Measurements from ENCODE around the gene LHX1. TPM values are rescaled to one million over a fixed set of nuclear protein-coding genes. Genes with fewer than 3 reads are reported as not detected.

LHX1 gene
- not detected for total RNA-seq

DNA sequence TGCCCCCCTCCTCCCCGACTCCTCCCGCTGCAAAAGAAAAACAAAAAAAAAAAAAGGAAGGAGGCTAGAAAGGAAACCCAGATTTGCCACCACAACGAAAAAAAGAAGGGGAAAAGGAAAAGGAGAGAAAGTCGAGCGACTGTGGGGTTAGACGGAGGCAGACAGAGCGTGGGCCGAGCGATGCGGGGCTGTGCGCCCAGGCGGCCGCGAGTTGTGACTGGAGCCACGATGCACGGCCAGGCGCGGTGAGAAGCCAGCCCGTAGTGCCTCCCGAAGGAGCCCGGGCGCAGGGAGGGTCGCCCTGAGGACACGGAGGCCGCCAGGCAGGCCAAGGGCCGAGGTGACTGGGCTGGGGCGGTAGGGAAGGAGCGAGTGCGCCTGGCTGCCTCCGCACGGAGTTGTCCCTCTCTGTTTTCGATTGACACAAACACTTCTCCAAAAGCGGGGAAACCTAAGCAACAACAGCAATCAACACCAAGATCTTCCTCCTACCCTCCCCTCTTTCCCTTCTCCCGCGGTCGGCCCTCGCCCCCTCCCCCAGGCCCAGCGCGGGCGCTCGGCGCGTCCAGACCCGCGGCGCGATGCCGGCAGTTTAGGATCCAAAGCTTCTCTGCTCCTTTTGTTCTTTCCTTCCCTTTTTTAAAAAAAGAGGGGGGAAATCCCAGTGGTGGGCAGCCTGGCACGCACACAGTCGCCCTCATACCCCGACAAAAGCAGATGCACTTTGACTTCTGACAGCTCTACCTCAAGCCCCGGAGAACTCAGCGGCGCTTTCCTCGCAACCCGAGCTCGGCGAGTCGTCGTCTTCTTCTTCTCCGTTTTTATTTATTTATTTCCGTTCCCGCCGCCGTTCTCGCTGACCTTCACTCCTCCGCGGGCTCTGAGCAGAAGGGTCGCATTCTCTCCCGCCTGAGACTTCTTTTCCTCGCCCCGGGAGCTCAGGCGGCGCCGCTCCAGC is at the start of gene LHX1:
TSS of gene LHX1 (plus strand) at position 475 of the 958 bp plus-strand sequence. CDS start 723 bp downstream, outside the sequence.
- DNase-seq, result no peak

DNA sequence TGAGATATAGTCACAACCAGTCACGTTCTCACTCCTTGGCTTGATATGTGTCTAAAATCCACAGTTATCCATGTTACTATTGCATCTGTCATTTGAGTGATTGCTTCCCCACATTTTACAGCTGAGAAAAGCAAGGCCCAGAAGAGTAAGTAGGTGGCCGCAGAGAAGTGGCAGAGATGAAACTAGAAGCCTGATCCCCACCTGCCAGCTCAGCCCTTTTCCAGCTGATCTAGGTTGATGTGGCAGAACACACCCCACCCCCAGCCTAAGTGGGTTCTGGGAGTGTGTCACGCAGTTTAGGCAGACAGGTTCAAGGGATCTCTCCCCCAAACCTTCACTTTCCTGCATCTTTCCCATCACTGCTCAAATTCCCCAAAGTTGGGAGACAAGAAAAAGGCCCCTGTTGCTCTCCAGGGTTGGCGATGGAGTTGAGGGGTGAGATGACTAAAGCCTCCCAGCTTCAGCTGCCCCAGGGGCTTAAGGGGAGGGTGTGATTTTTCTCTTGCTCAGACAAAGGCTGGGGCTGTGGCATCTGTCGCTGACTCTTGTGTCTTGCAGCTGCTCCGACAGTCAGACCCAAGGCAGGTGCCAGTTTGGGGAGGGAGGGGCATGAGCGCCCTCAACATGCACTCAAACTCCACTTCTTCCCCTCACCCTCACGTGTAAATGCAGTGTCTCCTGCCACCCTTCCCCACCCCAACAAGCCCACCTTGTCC is 48.9 kb upstream of the LHX1 start:
- DNase-seq, result no peak

DNA sequence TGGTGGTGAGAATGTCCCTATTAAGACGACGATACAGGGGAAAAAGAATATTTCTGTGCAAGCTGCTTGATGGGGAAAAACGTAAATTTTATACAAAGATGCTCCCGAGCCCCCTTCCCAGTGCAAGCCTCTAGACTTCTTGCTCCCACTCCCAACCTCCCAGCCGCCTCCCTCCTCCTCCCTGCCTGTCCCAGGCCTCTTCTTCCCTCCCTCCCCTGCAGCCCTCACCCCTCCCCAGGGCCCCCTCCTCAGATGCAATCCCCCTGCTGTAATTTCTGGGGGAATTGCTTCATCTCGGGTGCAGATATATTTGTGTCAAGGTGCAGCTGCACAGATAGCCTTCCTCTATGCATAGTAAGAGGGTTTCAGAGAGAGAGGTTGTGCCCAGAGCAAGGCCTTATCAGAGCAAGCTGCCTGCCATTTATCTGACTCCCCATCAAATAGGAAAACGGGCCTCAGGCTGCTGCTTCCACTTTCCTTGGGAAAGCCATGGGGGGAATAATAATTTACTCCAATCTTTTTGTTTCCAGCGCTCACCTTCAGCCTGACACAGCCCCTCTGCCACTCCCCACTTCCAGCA is 47.4 kb upstream of the LHX1 start:
- DNase-seq, result no peak

DNA sequence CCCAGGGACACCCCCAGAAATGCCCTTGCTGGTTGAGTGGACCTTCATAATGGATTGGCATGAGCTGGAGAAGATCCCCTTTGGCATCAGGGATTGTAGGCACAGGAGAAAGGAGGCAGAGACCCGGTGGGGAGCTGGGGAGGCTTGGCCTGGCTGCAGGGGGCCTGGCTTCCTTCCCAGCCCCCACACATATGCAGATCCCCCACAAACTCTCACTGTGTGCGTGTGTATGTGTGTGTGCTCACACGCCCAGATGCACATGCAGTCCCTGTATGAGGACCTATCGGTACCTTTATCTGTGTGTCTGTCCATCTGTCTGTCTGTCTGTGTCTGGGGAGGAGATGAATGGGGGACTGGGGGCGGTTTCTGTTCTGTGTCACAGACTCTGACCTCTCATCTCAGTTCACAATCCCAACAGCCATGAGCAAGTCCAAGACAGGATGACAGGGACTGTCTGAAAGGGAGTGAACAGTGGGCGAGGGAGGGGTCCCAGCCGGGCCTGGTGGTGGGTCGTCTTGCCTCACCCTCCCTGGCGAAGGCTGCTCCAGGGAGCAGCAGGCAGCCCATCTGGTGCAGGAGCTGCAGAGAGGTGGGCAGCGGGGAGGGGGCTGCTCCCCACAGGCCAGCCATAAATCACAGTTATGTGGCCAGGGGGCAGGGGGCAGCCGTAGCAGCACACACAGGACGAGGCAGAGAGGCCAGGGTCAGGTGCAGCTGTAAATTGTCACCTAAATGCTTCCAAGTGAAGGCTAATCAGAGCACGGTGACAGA is 46.7 kb upstream of the LHX1 start:
- no peak for DNase-seq

DNA sequence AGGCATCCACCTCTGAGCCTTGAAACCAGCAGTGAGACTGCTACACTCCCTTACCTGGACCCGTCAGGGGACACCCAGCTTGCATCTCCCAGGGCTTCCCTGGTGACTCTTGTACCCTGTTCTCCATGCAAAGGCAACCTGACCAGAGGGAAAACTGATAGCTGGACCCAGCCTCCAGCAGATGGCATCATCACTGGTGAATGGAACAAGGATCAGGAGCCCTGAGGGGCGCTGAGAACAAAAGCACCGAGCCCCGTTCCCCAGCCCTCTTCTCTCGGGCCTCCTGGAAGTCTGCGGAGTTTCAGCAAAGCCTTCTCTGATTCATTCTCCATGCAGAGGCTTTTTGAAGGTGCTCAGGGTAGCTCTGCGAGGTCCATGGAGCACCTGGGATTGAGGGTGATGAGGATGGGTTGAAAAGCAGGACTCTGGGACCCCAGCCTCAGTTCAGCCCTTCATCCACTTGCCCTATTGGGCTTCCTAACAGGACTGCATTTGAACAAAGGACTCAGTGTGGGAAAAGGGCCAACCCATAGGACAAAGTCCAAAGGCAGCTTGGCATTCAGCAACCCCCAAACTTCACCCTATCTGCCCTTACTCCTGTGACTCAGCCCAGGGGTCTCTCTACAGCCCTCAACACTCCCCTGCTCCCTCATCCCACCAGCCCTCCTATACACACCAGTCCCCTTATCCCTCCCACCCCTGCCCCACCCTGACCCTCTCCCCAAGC is 45.0 kb upstream of the LHX1 start:
- no peak for DNase-seq

DNA sequence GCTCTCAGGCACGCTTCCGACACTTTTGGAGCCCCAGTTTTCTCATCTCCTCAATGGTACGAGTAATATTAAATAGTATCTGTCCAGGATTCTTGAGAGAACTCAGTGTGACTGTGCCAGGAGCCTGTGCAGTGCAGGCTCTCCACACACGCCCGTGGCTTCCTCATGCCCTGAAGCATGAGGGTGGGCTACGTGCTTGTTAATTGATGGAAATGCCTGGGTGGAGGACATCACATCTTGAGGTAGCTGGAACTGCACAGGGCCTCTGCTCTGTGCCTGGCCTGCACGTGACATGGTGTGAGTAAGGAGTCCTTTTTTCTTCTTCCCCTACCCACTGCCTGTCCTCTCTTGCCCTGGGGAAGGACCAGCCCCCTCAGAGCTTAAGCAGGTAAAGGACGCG is 43.1 kb upstream of the LHX1 start:
- DNase-seq, result no peak

DNA sequence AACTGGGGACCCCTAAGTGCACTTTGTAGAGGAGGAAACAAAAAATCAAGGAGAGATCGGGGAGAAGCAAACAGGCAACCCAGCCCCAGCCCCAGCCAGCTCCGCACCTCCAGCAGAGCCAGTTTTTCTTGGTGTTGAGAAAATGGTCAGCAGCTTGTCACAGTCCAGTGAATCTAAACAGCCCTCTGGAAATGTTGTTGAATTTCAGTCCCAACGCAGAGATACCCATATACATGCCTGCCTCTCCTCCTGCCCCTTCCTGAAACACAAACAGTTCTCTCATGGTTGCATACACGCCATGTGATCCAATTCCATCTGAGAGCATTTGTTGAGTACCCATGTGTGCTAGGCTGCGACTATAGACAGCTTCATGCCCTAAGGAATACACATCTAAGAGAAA is 42.4 kb upstream of the LHX1 start:
- no peak for DNase-seq

DNA sequence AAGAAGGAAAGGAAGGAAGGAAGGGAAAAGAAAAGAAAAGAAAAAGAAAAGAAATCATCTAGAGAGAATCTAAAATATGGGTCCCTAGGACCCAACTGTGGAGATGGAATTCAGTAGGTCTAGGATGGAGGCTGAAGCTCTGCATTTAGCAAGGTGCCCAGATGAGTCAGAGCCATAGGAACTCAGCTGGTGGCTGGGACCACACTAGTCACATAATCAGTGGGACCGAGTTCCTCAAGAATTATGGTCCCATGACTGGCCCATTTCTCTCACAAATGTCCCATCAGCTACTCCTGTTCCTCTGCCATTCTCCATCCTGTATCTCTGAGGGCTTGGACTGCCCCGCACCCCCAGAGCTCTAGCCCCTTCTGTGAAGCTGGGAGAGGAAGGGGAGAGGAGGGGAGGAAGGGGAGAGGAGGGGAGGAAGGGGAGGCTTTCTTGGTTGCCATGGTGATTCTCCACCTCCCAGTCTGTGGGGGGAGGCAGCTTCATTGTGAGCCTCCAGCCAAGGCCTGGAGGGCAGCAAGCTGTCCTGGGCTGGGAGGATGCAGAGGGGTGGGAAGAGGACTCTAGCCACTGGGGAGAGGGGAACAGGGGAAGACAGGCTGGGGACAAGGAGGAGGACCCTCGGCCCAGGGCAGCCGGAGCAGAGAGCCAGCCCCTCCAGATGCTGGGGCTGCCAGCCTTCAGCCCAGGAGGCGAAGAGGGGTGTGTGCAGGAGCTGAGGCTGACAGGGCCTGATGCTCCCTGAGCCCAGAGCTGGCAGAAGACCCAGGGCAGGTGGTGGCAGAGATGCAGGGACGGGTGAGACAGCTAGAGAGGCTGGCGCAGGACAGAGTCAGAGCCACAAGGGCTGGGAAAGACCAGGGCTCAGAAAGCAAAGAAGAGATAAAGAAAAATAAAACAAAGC is 37.8 kb upstream of the LHX1 start:
- DNase-seq, result no peak

DNA sequence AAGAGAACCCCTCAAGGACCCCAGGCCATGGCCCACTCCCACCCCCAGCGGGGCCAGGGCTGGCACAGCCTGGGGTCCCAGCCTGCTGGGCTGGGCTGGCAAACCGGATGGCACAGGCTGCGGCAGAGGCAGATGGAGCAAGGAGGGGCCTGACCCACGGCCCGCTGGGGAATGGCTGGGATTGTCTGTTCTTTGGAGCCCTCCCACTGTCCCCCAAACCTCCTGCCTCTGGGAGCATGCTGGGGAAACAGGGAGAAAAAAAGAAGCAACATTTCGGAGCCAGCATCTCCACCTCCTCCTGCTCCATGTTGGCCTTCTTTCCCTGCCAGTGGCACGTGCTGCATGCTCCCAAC is 37.1 kb upstream of the LHX1 start:
- no peak for DNase-seq

DNA sequence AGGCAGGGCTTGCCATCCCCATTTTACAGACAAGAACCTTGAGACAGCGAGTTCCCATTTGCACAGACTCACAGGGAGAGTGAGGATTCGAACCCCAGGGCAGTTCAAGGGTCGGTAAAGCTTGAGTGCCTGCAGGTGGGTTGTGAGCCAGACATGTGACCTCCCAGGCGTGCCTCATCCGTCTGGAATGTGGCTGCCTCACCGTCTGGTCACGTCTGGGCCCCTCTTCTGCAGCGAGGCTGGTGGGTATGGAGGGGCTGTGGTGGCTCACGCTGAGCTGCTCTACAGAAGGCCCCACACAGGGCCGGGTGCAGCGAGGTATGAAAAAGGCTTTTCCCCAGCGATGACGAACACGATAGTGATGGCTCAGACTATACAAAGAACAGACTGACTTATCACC is 35.8 kb upstream of the LHX1 start:
- DNase-seq, result no peak

DNA sequence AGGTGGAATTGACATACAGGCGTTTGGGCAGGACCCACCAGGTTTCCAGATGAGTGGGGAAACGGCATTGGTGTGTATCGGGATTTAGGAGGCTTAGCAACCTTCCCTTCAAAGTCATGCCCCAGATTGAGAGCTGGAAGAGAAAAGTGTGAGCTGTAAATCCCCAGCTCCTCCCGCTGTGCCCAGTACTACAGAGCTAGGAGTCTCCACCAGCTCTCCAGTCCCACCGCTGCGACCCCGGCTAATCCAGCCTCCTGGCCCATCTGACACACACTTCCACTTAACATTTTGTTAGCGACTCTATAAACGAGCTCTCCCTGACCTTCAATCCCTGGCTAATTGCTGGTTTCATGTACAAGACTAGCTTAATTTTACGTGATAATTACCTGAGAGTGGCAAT is 29.9 kb upstream of the LHX1 start:
- no peak for DNase-seq

DNA sequence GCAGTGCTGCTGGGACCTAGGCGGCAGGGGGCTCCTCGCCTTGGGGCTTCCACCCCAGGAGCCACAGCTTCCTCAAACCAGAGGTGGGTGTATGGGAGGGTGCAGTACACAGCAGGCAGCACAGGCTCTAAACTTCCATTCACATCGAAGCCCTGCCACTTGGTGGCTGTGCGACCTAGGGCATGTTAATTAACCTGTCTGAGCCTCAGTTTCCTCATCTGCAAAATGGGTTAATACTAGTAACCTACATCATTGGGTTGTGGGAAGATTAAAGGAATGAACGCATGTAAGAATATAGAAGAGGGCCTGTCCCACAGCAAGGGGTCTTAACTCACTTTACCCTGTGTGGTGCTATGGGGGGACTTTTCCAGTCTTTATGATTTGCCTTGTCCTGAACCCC is 26.8 kb upstream of the LHX1 start:
- no peak for DNase-seq

DNA sequence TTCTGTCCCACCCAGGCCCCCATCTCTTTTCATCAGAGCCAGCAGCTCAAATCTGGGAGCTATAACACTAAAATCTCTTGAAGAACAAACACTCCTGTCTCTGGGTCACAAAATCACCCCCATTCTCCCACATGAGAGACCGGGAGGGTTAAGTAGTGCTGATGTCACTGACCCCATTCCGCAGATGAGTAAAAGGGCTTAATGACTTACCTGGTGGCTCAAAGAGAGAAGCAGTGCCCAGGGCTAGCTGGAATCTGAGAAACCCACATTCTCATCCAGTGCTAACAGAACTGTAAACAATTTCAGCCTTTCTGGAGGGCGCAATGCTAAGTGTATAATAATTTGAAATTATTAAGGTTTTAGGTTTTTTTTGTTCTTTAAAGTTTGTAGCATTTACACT is 26.3 kb upstream of the LHX1 start:
- no peak for DNase-seq

DNA sequence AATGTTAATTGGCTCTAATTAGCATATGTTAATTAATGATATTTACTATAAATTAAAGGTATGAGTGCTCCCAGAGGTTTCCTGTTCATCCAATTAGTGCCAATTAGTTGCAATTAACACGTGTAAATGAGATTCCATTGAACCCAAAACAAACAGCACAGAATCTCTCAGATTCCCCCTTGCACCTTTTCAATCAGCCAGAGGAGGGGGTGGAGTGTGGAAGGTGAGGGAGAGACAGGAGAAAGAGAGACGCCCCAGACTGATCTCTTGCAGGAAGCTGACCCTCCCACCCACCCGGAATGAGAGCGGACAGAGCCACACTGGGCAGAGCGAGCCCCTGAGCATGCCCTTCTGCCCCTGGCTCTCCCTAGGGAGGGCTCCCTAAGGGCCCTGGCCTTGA is 24.1 kb upstream of the LHX1 start:
- no peak for DNase-seq

DNA sequence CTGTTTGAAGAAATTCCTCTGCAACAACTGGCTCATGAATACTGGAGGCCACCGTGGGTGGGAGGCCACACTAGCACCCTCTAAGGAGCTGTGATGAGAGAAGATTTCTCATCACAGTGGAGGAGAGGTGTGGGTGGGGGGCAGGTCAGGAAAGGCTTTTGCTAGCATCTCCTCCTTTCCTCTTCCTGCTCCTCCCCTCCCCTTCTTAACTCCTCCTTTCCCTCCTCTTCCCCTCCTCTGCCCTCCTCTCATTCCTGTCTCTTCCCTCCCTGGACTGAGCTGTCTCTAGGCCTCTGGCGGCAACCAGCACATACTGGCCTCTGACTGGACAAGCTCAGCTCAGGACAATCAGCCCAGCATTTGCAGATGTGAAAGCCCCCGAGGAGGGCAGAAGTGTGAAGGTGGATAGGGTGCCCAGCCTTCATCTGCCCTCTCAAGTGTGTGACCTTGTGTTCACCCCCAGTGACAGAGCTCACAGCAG is 19.0 kb upstream of the LHX1 start:
- DNase-seq, result no peak

DNA sequence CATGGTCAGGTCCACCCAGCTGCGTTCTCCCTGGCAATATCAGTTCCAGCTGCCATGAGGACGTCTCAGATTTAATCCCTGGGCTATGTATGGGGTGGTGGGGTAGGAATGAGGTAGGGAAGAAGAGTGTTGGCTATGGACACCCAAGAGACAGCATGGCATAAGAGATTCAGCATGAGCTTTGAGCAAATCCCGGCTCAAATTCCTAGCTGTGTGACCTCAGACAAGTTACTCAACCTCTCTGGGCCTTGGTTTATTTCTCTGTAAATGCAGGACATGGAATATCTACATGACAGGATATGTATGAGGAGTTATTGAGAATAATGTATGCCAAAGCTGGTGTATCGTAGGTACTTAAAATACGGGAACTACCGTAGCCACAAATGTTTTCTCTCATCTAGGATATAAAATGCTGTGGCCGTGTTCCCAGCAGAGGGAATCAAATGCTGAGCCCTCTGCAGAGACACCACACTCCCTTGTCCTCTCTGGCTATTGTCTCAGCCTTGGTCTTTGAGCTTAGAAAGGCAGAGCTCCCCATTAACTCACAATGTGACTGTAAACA is 17.8 kb upstream of the LHX1 start:
- DNase-seq, result no peak

DNA sequence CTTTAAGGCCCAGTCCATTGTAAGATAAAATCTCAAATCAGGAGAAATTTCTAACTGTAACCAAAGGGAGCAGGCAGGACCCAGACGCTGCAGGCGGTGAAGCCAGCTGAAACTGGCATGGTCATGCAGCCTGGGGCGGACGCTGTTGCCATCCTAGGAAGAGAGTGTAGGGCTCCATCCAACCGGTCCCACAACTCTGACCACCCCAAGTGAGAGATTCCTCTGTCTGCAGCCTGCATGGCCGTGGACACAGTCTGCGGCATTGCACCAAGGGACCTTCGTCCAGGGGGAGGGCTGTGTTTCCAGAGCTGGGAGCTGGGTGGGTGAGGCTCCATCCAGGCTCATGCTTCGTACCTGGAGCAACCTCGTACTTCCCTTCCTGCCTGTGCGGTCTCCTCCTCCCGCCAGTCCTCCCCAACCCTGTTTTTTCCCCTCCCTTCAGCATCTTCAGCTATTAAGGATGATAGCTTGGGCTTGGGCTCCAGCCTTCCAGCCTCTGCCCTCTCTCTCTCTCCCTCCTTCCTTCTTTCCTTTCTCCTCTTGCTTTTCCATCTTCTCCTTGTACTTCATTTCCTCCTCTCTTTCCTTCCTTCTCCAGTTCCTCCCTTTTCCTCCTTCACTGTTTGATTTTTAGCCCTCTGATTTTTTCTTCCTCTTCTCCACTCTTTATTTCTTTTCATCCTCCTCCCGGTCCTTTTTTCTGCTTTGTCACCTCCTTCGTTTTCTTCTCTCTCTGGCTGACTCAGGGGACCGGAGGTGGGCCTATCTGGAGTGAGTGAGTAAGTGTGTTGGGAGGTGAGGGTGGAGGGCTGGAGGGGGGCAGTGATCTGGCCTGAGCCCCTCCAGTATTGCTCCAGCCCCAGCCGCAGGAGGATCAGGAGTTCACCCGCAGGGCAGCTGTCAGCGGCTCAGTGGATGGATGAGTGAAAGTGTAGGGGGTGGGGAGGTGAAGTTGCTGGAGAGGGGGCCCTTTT is 17.0 kb upstream of the LHX1 start:
- DNase-seq, result no peak

DNA sequence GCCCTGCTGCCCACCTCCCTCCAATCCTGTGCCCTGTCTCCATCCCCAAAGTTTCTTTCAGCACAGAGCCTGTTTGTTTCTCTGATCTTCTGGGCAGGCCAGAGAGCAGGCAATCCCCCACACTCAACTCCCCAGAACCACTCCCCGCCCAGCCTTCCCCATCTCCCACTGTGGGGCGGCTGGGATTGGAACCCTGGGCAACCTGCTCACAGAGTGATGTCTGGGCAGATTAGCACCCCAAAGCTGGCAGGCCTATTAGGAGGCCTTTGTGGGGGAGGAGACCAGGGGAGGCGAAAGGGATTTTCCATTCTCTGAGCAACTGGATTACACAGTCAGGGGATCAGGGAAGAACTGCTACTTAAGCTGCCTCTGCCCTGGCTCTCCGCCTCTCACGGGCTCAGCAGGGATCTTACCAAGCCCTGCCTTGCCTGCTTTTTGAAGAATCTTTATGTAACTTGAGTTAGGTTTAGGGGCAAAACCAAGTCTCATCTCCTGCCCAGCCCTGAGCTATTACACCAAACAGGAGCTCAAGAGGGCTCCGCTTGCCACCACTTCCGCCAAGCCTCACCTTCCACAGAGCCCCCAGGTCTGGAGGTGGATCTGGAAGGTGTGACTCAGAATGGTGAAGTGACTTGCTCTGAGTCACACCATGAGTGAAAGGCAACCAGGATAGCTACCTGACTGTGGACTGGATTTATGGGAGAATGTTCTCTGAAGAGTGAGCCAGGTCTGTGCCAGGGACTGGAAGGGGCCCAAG is 16.0 kb upstream of the LHX1 start:
- DNase-seq, result no peak

DNA sequence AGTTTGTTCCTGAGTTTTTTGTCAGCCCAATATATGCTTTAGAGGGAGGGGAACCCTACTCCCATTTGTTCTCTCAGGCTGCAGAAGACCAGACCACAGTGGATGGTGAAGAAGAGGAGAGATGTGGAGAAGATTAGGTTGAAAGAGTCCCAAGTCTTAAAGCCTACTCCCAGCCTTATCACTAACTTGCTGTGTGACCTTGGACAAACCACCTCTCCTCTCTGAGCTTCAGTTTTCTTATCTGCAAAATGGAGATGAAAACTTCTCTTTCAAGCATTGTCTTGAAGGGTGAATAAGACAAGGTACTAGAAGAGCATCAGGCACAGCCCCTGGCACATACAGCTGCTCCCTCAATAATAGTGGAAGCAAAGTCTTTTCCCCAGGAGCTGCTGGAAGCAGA is 15.1 kb upstream of the LHX1 start:
- no peak for DNase-seq

All from effector CD4-positive, alpha-beta T cell (primary cell).